IPS-NIHi7 (cell line): ENCODE measurements around the gene RCN1.
"Not testable (repeated sequence)": the region's sequence is repeated elsewhere in the genome, so short reads cannot be mapped to it uniquely, and the experiment has no call there.

Experiments used
- DNase-seq: peaks from one replicate; pipeline ENCODE4 v3.0.0; 2012; ENCODE audit warnings: mixed read lengths; ENCODE audit errors: extremely low spot score

The RCN1 gene

DNA sequence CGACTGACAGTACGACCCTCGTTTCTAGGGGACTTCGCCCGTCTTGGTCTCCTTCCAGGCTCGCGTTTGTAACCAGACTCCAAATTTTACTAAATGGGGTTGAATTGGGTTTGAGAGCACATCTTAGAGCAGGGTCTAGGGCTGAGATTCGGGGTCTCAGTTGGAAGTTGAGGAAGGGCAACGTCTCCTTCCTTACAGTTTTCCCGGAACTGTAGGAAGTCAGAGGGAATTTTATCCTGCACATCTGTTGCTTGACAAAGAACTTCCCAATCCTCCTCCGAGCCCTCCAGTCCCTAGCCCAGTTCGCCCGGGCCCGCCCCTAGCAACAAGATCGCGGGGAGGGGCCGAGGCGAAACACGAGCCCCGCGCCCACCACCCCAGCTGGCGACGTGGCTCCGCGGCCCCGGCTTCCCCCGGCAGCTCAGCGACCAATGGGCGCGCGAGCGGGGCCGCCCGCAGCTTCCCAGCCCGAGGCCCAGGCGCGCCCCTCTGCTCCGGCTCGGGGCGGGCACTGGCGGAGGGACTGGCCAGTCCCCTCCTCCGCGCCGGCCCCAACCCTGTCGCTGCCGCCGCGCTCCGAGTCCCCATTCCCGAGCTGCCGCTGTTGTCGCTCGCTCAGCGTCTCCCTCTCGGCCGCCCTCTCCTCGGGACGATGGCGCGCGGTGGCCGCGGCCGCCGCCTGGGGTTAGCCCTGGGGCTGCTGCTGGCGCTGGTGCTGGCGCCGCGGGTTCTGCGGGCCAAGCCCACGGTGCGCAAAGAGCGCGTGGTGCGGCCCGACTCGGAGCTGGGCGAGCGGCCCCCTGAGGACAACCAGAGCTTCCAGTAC, at the start of gene RCN1:
TSS of gene RCN1 (plus strand) at position 530 of the 826 bp plus-strand sequence. CDS start at position 653, 123 bp downstream.
- DNase-seq, result peak; percentile 96

GRCh38 chr11:32043737-32044136, 47.1 kb upstream of the RCN1 start:
- DNase-seq, result no peak

GRCh38 chr11:32044158-32044863, 46.6 kb upstream of the RCN1 start:
- no peak for DNase-seq

- no peak for DNase-seq
These were observed 45.4 kb upstream of the RCN1 start for GRCh38 chr11:32045456-32045855.

DNA sequence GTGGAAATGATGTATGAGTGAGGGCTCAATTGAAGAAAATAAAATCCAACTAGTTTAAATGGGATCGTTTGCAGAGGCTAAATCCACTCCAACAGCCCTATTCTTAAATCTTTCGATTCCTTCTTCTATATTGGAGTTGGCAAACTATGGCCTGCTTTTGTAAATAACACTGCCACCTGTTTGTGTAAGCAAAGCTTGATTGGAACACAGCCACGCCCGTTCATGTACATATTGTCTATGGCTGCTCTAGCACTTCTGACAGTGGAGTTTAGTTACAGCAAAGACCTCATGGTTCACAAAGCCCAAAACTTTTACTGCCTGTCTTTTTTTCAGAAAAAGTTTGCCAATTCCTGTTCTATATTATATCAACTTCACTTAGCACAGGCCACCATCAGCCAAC, 40.6 kb upstream of the RCN1 start:
- no peak for DNase-seq

DNA sequence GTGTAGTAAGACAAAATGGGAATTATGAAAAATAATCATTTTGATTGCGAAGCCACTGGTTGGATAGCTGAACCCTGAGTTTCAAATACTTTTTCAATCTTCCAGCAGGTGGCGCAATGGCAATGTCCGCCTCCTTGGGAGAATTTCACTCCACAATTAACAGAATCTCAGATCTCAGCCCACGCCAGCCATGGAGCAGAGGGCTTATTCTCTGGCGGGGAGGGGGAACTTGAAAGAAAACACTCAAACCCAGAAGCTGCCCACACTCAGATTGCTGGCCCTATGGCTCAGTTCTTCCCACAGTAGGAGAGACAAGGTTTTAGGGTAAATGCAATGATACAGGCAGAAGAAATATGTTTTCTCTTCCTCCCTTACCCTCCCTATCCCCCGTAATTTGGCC, 38.7 kb upstream of the RCN1 start:
- peak; percentile 74 for DNase-seq

GRCh38 chr11:32053151-32053888, 37.6 kb upstream of the RCN1 start:
- DNase-seq, result no peak

- DNase-seq, result no peak
These were observed 35.0 kb upstream of the RCN1 start for GRCh38 chr11:32055861-32056260.

DNA sequence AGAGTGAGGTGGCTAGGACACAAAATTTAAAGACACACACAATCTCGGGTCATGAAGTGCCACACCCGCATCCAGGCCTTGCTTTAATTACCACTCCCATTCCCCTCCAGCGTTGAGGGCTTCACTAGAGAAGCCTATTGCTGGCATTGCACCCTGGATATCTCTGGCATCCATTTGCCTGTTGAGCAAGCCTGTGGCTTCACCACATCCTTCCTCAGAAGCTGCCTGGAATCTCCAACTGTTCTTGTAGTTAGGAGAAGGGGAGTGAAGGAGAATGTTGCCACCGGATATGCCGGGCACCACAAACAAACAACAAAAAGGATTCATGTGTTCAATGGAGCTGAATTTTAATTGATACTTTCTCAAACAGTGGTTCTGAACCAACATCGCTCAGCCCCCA, 34.4 kb upstream of the RCN1 start:
- DNase-seq, result no peak

DNA sequence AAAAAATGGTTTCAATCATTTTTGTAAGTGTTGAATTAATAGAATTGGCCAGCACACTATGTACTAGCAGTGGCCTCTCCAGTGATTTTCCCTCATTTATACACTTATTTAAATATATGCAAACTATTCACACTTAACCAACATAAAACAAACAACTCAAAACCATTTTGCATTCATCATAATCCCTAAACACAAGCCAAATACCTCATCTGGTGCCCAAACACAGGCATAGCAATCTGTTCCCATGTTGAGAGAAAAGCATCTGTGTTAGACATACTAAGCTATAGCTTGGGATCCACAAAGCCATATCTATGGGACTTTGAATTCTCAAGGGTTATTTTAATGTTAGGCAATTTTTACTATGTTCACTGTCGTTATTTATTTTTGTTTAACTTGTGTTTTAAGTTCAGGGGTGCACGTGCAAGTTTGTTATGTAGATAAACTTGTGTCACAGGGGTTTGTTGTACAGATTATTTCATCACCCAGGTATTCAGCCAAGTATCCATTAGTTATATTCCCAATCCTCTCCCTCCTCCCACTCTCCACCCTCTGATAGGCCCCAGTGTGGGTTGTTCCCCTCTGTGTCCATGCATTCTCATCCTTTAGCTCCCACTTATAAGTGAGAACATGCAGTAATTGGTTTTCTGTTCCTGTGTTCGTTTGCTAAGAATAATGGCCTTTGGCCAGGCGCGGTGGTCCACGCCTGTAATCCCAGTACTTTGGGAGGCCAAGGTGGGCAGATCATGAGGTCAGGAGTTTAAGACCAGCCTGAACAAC, 31.0 kb upstream of the RCN1 start:
- DNase-seq, result no peak

GRCh38 chr11:32062540-32062939, 28.3 kb upstream of the RCN1 start:
- no peak for DNase-seq

GRCh38 chr11:32063031-32063430, 27.8 kb upstream of the RCN1 start:
- not testable (repeated sequence) for DNase-seq

DNA sequence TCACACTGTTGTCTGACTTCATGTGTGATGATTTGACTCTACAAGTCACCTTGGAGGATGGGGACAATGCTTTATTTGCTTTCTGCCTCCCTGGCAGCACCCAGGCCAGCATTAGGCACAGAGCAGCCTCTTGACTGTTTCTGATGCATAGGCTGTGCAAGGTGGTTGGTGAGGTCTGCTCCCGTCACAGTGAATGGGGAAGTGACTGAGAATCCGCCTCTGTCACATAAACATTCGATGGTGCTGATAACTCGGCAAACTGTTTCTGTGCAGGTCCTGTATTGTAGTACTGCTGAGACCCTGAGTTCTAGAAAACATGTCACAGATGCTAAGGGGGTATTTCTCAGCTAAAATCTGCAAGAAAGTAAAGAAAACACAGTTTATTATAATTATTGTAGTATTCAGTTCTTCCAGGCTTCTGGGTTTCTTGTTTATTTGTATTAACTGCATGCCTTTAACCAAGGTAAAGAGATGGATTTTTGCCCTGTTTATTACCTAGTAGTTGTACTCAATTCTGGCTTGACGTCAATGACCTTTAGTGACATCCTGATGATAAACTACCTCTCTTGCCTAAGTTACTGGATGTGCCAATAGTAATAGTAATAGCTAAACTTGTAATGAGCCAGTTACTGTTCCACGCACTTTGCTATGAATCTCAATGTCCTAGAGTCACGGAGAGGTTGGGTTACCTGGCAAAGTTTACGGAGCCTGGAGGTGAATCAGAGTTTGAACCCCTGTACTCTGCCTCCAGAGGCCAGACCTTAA, 24.8 kb upstream of the RCN1 start:
- no peak for DNase-seq

DNA sequence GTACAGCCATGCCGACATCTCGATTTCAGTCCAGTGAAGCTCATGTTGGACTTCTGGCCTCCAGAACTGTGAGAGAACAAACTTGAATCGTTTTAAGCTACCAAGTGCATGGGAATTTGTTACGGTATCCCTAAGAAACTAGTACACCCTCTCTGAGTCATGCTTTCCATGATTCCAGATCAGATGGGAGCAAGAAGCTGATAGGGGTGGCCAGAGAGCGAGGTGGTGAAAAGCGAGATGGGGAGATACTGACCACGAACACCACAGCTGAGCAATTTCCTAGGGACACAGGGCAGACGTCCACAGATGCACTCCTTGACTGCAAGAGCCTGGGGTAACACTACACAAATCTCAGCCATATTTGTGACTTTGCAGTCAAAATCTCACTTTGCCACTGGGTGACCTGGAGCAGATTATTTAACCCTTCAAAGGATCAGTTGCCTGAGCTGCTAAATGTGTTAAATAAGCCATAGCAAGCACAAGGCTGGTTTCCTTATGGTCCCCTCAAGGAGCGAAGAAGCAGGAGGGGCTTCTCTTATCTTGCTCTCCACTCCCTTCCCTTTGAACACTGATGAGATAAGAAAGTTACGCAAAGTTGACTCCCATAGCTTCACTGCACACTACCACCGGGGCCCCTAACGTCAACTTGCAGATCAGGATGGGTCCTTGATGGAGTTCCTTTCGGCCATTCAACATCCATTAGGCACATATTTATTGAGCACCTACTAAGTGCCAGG, 22.6 kb upstream of the RCN1 start:
- no peak for DNase-seq

- DNase-seq, result no peak
These were observed 21.4 kb upstream of the RCN1 start for GRCh38 chr11:32069361-32070058.

DNA sequence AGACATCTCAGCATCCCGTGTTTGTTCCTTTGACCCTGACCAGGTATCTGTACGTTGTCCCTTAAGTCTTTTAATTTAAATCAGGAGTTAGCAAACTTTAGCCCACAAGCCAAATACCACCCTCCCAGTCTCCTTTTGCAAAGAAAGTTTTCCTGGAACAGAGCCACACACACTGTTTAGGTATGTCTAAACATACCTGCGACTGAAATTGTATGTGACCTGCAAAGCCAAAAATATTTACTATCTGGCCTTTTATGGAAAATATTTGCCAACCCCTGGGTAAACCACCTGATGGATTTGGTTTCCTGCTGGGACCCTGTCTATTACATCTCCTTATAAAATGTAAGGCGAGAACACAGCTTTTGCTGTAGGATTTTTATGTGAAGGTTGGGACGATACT, 20.2 kb upstream of the RCN1 start:
- DNase-seq, result no peak

- peak; percentile 52 for DNase-seq
These were observed 19.1 kb upstream of the RCN1 start for GRCh38 chr11:32071811-32072210.

- DNase-seq, result peak; percentile 53
These were observed 17.8 kb upstream of the RCN1 start for GRCh38 chr11:32072872-32073643.

GRCh38 chr11:32073644-32074026, 17.2 kb upstream of the RCN1 start:
- no peak for DNase-seq
